ENCODE measurements around the gene ZNHIT2.
"Not testable (repeated sequence)": the region's sequence is repeated elsewhere in the genome, so short reads cannot be mapped to it uniquely, and the experiment has no call there.

DNA sequence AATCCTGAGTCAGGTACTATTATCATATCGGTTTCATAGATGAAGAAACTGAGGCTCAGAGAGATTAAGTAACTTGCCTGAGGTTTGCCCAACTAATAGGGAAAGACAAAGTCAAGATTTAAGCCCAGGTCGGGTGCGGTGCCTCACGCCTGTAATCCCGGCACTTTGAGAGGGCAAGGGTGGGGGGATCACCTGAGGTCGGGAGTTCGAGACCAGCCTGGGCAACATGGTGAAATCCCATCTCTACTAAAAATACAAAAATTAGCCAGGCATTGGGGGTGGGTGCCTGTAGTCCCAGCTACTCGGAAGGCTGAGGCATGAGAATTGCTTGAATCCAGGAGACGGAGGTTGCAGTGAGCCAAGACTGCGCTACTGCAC lies 32.6 kb upstream of the ZNHIT2 start:
- TF ChIP-seq, protein P1, sequence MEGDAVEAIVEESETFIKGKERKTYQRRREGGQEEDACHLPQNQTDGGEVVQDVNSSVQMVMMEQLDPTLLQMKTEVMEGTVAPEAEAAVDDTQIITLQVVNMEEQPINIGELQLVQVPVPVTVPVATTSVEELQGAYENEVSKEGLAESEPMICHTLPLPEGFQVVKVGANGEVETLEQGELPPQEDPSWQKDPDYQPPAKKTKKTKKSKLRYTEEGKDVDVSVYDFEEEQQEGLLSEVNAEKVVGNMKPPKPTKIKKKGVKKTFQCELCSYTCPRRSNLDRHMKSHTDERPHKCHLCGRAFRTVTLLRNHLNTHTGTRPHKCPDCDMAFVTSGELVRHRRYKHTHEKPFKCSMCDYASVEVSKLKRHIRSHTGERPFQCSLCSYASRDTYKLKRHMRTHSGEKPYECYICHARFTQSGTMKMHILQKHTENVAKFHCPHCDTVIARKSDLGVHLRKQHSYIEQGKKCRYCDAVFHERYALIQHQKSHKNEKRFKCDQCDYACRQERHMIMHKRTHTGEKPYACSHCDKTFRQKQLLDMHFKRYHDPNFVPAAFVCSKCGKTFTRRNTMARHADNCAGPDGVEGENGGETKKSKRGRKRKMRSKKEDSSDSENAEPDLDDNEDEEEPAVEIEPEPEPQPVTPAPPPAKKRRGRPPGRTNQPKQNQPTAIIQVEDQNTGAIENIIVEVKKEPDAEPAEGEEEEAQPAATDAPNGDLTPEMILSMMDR (conservative IDR thresholded peaks at IDR 0.05; ENCODE audit: low read length), result not testable (repeated sequence)
- TF ChIP-seq EZH2phosphoT487 (IDR thresholded peaks at IDR 0.05; ENCODE audit: borderline replicate concordance, low read depth, low read length), result not testable (repeated sequence)
